OCI-LY1 (cell line): Measurements from ENCODE around the gene LRRC8E.

ENCODE experiments used
- H2AFZ ChIP-seq: fragments of 200-600 bp; sonication (generic), shearing (Covaris generic); 2 replicates; pipeline ENCODE4 v1.6.0; 2014; ENCODE audit warnings: antibody characterized with exemption, mild to moderate bottlenecking, low read length
- H3F3A ChIP-seq: fragments of 200-600 bp; sonication (generic), shearing (Covaris generic); 2 replicates; pipeline ENCODE4 v1.6.0; 2014; ENCODE audit warnings: mild to moderate bottlenecking, antibody characterized with exemption, low read length, moderate library complexity; ENCODE audit not compliant: insufficient read depth
- H3K27ac ChIP-seq: fragments of 200-600 bp; sonication (generic); 2 replicates; pipeline ENCODE4 v1.5.1; 2014; ENCODE audit warnings: low read length, mixed run types, mild to moderate bottlenecking, low read depth; ENCODE audit not compliant: poor library complexity, severe bottlenecking
- H3K27me3 ChIP-seq: fragments of 200-600 bp; sonication (generic); 2 replicates; pipeline ENCODE4 v1.6.0; 2014; ENCODE audit warnings: antibody characterized with exemption, mild to moderate bottlenecking, low read length, moderate library complexity; ENCODE audit not compliant: insufficient read depth
- H3K36me3 ChIP-seq: fragments of 200-600 bp; sonication (generic); 2 replicates; pipeline ENCODE4 v1.6.1; 2014; ENCODE audit warnings: mild to moderate bottlenecking, antibody characterized with exemption, low read length, moderate library complexity, mixed read lengths; ENCODE audit not compliant: insufficient read depth
- H3K4me1 ChIP-seq: fragments of 200-600 bp; sonication (generic); 2 replicates; pipeline ENCODE4 v1.5.1; 2014; ENCODE audit warnings: mild to moderate bottlenecking, low read length, moderate library complexity; ENCODE audit not compliant: insufficient read depth, severe bottlenecking
- H3K4me2 ChIP-seq: fragments of 200-600 bp; sonication (generic), shearing (Covaris generic); 2 replicates; pipeline ENCODE4 v1.6.1; 2014; ENCODE audit warnings: low read length
- H3K4me3 ChIP-seq: fragments of 200-600 bp; sonication (generic); 2 replicates; pipeline ENCODE4 v1.5.1; 2014; ENCODE audit warnings: low read length, low read depth, mild to moderate bottlenecking, mixed read lengths; ENCODE audit not compliant: poor library complexity, severe bottlenecking
- H3K79me2 ChIP-seq: fragments of 200-600 bp; shearing (Covaris generic); 2 replicates; pipeline ENCODE4 v1.6.1; 2016; ENCODE audit warnings: mixed run types, low read length, mixed read lengths; ENCODE audit not compliant: insufficient read depth
- H3K9ac ChIP-seq: fragments of 200-600 bp; sonication (generic), shearing (Covaris generic); 2 replicates; pipeline ENCODE4 v1.6.1; 2014; ENCODE audit warnings: mild to moderate bottlenecking, low read length, mixed read lengths
- H3K9me2 ChIP-seq: fragments of 200-600 bp; sonication (generic), shearing (Covaris generic); 2 replicates; pipeline ENCODE4 v1.6.1; 2014; ENCODE audit warnings: low read depth, mild to moderate bottlenecking, low read length, mixed read lengths
- H3K9me3 ChIP-seq: fragments of 200-600 bp; shearing (Covaris generic); 2 replicates; pipeline ENCODE4 v1.6.1; 2014; ENCODE audit warnings: low read length, mixed read lengths
- H4K20me1 ChIP-seq: fragments of 200-600 bp; sonication (generic), shearing (Covaris generic); 2 replicates; pipeline ENCODE4 v1.6.0; 2016; ENCODE audit warnings: mild to moderate bottlenecking, low read length; ENCODE audit not compliant: insufficient read depth
- EZH2 ChIP-seq: fragments of 200-600 bp; sonication (generic), shearing (Covaris generic); IDR thresholded peaks from 2 replicates; pipeline ENCODE4 v1.8.0; 2017; ENCODE audit warnings: borderline replicate concordance, mixed run types, mild to moderate bottlenecking, antibody characterized with exemption, low read length, moderate library complexity, mixed read lengths
- TF ChIP-seq, protein P1 (sequence below): fragments of 200-600 bp; sonication (generic), shearing (Covaris generic); IDR thresholded peaks from 2 replicates; pipeline ENCODE4 v1.5.1; 2017; ENCODE audit warnings: mild to moderate bottlenecking, antibody characterized with exemption, low read length, moderate library complexity, mixed read lengths

Gene LRRC8E

DNA sequence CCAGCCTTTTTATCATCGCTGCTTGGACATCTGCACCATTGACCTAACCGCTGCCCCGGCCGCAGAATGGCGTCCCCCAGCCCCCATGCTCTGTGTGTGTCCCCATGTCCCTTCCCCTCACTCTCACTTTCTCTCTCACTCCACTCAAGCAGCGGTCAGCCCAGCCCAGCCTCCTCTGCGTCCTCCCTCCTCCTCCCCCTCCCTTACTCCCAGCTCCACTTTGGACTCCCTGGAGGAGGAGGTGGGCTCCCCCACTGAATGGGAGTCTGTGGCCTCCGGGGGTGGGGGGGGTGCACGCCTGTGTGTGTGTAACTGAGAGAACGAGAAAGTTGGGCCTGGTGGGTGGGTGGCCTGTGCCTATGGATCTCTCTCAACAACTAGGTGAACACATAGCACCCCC is 17.5 kb downstream of the LRRC8E start:
- no peak overlapping the region for H3K4me2 ChIP-seq
- no peaks in the 10 kb centered on the region for H3K9me2 ChIP-seq
- TF ChIP-seq, protein P1, sequence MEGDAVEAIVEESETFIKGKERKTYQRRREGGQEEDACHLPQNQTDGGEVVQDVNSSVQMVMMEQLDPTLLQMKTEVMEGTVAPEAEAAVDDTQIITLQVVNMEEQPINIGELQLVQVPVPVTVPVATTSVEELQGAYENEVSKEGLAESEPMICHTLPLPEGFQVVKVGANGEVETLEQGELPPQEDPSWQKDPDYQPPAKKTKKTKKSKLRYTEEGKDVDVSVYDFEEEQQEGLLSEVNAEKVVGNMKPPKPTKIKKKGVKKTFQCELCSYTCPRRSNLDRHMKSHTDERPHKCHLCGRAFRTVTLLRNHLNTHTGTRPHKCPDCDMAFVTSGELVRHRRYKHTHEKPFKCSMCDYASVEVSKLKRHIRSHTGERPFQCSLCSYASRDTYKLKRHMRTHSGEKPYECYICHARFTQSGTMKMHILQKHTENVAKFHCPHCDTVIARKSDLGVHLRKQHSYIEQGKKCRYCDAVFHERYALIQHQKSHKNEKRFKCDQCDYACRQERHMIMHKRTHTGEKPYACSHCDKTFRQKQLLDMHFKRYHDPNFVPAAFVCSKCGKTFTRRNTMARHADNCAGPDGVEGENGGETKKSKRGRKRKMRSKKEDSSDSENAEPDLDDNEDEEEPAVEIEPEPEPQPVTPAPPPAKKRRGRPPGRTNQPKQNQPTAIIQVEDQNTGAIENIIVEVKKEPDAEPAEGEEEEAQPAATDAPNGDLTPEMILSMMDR: no peak
- no peak for TF ChIP-seq EZH2
- peaks cover 9% of the 10 kb centered on the region for H3K79me2 ChIP-seq
- H3K27ac ChIP-seq: no peak overlapping the region
- H3F3A ChIP-seq: no peaks in the 10 kb centered on the region
- peaks cover 22% of the 10 kb centered on the region for H3K4me1 ChIP-seq
- peaks cover 18% of the 10 kb centered on the region for H3K36me3 ChIP-seq
- H3K4me3 ChIP-seq: no peak overlapping the region
- H3K9me3 ChIP-seq: no peaks in the 10 kb centered on the region
- H3K27me3 ChIP-seq: no peaks in the 10 kb centered on the region
- no peak overlapping the region for H2AFZ ChIP-seq
- H3K9ac ChIP-seq: no peak overlapping the region
- no peaks in the 10 kb centered on the region for H4K20me1 ChIP-seq

DNA sequence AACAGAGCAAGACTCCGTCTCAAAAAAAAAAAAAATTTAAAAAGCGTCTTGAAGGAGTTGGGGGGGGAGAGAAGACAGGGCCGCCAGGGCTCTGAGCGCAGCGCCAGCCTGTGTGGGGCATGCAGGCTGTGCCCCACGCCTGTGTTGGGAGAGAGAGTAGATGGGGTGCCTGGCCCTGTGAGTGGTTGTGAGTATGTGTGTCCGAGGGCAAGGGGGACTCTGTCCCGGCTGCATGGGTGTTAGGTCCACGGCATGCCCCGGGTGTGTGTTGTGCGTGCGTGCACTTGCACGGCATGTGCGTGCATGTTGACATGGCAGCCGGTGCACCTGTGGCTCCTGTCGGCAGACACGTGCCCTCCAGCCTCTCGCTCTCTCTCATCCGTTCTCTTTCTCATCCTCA is 18.8 kb downstream of the LRRC8E start:
- no peaks in the 10 kb centered on the region for H3F3A ChIP-seq
- no peaks in the 10 kb centered on the region for H3K9me2 ChIP-seq
- H3K4me1 ChIP-seq: peaks cover 22% of the 10 kb centered on the region
- no peaks in the 10 kb centered on the region for H3K9me3 ChIP-seq
- TF ChIP-seq, protein P1: no peak
- no peak for TF ChIP-seq EZH2
- no peak overlapping the region for H2AFZ ChIP-seq
- no peak overlapping the region for H3K9ac ChIP-seq
- peaks cover 31% of the 10 kb centered on the region for H3K36me3 ChIP-seq
- H3K27ac ChIP-seq: no peak overlapping the region
- H3K4me3 ChIP-seq: no peak overlapping the region
- no peaks in the 10 kb centered on the region for H4K20me1 ChIP-seq
- H3K27me3 ChIP-seq: no peaks in the 10 kb centered on the region
- H3K79me2 ChIP-seq: peaks cover 9% of the 10 kb centered on the region
- no peak overlapping the region for H3K4me2 ChIP-seq

DNA sequence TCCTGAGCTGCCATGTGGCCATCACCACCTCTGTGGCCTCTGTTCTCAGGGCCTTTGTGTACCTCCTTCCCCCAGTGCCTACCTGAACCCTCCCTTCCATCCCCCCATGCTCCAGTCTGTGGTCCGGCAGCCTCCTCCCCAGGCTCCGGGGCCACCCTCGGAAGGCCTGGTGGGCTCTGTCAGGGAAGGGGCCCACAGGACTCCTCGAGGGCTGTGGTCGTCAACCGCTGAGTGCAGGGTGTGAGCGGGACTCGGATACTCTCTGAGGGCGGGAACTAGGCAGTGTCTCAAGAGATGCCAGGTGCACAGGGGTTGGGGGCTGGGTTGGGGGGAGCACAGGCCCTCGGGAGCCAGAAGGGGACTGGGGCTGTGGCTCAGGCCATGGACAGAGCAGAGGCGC is 19.2 kb downstream of the LRRC8E start:
- Histone ChIP-seq H3K4me3 (no peak overlapping the region), H3K9me2 (no peaks in the 10 kb centered on the region), H3K27ac (no peak overlapping the region), H3K9ac (no peak overlapping the region), H3K79me2 (peaks cover 9% of the 10 kb centered on the region), H3K9me3 (no peaks in the 10 kb centered on the region), H3K4me1 (peaks cover 20% of the 10 kb centered on the region), H4K20me1 (no peaks in the 10 kb centered on the region), H2AFZ (no peak overlapping the region), H3K4me2 (no peak overlapping the region), H3K27me3 (no peaks in the 10 kb centered on the region), H3F3A (no peaks in the 10 kb centered on the region), H3K36me3 (peaks cover 32% of the 10 kb centered on the region)
- TF ChIP-seq, protein P1: no peak
- TF ChIP-seq EZH2: no peak
